Measurements from ENCODE around the gene ERC1.
A peak's percentile ranks its signal among the peaks of the same experiment; 100 is the strongest.

The ERC1 gene

DNA sequence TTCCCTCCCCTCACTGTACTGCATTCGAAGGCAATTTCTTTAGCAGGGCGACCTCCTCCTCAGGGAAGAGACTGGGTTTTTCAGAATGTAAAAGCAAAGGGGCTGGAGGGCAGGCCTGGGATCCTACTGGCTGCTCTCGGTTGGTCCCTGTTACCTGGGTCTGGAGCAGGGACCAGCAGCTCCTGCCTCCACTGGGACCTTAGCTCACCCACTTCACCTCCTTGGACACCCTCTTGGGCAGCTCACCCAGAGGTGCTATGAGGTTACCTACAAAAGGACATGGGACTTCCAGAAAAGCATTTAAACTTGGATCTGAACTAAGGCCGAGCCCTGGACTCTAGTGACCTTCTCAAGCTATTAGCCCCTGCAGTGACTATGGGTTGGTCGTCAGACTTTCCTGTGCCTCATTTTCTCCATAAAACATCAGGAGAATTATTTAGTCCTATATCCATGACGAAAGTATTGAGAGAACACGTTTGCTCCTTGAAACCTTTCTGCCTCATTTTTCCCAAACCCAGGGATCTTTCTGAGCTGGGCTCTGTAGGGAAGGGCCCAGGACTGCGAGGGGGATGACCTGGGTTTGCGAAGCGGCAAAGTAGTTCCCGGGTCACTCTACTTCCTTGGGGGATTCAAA lies 538.3 kb downstream of the ERC1 start:
- DNase-seq, result no peak

DNA sequence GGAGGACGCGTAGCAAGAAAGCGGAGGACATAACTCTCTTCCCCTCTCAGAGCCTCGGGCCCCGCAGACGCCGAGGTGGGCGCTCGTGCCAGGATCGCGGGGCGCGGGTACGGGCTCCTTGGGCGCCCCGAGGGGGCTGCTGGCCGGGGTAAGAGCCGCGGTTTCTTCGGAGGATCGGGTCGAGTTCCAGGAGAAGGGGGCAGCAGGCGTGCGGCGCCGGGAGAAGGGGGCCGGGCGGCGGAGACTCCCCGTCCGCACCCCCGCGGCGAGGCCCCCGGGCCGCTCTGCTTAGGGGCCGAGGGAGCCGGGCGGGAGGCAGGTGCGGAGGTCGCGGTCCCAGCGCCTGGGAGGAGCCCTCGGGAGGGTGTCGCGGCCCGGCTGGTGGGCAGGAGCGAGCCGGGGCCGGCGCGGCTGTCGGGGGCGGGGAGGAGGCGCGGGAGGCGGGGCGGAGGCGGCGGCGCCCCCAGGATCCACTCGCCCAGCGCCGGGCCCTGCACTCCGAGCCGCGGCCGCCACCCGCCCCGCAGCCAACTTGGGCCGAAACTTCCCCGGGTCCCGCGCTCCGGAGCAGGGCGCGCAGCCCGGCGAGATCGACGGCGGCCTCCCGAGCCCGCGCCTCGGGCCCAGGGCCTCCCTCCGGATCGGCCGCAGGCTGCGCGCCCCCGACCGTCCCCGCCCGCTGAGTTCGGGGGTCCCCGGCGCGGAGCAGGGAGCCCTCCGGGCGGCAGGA lies 539.0 kb downstream of the ERC1 start:
- no peak for DNase-seq

DNA sequence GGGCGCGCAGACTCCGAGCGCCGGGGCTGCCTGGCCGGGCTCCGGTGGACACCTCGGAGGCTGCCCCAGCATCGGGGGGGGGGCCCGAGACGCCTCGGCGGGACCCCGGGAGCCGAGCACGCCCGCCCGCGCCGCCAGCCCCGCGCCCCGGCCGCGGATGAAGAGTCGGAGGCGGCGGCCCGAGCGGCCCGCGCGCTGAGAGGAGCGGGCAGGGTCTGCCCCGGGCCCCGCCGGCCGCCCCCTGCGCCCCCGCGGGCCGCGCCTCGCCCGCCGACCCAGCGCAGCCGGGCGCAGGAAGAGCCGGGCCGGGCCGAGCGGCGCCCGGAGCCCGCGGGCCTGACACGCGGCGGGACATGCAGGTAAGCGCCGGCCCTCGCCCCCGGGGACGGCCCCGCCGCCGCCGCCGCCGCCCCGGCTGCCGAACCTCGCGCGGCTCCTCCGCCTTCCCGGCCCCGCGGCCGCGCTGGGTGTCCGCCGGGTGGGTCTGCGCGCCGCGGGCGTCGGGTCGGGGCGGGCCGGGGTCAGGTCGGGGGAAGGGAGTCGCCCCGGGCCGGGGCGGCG lies 539.6 kb downstream of the ERC1 start:
- no peak for DNase-seq

DNA sequence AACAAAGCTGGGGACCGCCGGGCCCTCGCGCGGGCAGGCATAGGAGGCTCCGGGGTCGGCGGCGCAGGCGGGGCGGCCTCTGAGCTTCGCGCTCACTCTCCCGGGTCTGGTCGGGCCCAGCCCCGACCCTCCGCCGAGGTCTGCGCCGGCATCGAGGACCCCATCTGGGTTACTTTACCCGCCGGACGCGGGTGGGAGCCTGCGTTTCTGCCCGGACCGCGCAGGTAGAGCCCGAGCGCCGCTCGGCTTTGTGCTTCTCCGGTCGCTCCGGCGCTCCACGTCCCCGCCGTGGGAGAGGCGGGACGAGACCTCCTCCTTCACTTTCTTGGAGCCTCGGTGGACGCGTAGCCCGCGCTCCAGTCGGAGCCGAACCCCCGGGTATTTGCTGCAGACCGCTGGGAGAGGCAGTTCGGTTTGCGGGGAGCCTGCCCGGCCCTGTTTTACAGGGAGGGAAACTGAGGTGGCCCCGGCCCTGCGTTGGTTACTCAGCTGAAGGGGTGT lies 540.2 kb downstream of the ERC1 start:
- no peak for DNase-seq

DNA sequence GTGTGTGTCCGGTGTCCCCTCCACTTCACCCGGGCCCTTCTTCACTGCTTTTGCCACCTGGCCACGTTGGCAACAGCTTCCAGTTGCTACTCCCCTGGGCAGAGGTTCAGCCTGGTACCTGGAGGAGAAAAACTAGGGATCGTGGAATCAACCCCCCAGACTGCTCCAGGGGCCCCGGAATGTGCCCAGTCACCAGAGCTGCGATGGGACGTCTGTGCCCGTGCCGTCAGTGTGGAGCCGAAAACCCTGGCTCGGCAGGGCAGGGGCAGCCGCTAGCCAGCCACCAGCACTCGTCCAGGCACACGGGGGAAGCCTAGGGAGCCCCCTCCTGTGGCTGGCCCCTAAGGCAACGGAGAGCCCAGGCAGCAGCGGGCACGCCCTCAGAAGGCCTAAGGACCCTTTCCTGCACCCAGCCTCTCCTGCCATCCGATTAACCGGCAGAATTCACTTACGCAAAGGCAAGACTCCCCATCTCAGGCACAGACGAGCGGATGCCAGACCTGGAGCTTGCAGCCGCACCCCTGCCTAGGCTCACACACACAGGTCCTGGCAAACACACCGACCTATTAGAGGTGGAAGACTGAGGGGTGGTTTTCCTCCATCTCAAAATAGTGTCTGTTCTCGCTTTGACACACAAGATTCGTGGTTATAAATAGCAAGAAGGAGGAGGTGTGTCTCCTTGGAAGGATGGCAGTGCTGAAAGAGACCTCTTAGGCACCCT lies 540.8 kb downstream of the ERC1 start:
- DNase-seq, result no peak

DNA sequence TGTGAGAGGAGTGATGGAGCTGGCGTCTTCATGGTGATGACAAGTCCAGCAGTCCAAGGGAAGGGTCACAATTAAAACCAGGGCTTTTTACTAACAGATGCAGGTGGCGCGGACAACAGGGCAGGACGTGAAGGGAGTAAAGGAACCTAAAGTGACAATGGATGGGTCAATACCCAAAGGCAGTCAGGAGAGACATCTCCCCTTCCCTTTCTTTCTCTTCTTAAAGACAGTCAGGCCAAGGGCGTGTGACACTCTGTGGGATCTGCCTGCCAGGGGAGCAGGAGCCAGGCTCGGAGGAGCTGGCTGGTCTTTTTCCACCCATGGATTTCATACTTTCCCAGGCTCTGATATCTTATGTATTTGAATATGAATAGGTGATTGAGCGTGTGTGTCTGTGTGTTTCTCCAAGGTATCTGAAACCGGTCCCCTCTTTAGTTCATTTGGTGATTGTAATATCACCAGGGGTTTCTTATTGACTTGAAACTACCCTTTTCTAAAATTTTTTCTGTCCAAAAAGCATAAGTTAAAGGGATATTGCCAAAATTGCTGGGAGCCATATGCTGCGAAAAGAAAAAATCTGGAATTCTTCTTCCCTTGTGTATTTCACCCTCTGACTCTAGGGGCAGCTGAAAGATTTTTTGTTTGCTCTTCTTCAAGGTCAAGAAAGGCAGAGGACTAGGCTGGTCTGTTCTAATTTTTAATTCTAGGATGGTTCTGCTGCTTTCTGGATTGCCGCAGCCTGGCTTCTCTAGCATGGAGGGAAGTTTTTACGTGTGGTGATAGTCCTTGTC lies 541.5 kb downstream of the ERC1 start:
- DNase-seq, result no peak

DNA sequence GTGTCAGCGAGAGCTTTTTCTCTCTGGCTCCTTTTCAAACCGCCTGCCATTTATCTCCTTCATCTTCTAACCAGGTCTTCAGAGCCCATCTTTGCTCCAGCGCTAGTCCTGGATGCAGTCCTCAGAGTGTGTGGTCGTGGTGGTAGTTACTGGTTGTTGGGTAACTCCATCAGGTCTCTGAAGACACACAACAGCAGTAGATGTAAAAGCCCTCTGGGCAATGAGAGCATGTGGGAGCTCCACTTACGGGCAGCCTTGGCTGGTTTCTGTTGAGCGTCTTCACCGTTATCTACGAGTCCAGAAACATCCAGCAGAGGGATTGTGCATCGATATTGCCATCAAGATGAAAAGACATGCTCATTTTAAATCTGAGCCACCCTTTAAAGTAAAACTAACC lies 542.2 kb downstream of the ERC1 start:
- no peak for DNase-seq

DNA sequence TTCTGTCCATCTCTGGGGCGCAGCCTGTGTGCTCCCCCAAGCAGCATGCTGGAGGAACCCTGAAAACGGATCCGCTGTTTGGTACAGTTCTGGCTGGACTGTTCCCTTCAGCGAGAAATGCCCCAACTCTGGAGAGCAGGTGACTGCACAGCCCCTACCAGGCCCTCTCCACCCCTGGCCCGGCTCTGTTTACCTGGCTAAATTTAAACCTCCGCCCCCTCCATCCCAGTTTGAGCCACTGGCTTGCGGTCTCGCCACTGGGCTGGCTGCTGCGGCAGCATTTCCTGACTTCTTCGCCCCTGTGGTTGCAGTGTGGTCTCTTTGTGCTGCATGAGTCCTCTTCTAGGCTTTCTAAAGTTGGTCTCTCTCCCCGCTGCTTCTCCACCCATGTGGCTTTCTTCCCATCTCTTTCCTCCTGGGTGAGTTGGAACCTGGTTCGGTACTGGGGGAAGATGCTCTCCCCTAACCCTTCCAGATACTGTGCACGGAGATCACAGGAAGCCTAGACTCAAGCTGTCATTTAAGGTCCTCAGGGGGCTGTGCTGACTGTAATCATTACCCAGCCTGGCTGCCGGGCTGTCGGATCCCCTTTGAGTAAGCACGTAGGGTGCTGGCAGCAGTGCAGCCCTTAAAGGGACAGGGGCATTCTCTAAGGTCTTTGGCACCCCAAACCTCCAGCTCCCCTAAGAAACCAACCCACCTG lies 542.7 kb downstream of the ERC1 start:
- DNase-seq, result no peak

DNA sequence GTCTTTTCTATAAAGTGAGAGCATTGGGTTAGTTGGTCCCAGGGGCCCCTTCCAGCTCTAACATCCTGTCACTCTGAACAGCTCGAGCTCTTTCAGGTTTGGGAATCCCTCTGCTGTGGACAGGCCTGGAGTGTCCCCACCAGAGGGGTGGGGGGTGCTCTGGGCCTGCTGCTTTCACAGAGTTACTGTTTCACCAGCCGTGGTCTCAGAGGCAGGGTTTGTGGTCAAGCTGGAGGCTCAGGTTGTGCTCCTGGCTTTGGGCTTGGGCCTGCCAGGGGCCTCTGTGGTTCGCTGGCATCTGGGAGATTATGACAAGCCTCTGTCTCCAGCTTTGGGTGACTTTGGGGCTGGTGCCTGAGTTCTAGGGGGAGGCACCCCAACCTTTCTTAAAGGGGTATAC lies 543.7 kb downstream of the ERC1 start:
- DNase-seq, result no peak

DNA sequence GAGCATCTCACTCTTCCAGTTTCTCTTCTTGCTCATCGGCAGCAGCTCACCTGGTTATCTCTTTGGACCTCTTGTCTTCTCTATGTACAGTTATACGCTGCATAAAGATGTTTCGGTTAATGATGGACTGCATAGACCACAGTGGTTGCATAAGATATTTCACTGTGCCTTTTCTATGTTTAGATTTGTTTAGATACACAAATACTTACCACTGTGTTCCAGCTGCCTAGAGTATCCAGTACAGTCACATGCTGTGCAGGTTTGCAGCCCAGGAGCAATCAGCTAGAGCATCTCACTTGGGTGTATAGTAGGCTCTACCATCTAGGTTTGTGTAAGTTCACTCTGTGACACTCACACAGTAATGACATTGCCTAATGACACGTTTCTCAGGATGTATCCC lies 545.8 kb downstream of the ERC1 start:
- DNase-seq, result no peak

DNA sequence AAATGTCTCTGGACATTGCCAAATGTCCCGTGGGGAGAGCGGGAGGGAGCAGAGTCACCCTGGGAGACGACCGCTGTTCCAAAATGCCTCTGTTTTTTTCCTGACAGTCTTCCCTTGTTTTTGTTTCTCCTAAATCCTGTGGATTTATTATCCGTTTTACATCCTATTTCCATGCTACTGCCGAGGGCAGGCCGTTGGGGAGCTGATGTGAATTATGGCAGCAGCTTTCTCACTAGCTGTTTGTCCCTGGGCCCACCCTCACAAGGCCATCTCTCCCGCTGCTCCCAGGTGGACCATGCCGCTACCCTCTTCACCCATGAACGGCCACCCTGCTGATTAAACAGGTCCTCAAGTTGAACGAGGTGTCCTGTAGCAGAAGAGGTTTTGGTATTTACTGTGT lies 548.1 kb downstream of the ERC1 start:
- DNase-seq, result no peak

DNA sequence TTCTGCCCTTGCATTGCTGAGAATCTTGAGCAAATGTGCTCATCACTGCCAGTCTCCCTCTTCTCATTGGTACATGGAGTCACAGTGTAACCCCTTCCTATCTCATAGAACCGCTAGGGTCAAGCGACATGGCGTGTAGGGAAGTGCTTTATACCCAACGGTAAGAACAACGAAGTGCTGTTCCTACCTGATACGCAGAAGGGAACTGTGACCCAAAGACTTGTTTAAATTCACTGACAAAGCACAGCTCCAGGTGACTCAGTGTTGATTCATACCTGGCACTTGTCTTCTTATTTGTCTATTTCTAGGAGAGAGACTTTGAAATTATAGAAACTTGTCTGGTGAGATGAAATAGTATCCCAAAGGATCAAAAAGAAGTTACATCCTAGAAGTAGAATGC lies 549.7 kb downstream of the ERC1 start:
- DNase-seq, result no peak

DNA sequence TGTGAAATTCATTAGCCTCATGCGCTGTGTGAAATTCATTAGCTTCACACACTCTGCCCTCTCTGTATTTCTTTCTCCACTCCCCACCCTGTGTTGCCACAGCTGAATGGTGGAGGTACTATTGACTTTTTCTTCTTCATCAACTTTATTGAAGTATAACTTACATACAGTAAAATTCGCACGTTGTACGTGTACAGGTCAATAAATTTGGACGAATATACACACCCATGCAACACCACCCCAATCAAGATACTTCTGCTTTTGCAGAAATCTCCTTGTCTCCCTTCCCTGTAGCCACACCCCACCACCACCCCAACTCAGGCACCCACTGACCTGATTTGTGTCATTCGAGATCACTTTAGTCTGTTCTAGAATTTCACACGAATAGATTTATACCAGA lies 551.6 kb downstream of the ERC1 start:
- no peak for DNase-seq

DNA sequence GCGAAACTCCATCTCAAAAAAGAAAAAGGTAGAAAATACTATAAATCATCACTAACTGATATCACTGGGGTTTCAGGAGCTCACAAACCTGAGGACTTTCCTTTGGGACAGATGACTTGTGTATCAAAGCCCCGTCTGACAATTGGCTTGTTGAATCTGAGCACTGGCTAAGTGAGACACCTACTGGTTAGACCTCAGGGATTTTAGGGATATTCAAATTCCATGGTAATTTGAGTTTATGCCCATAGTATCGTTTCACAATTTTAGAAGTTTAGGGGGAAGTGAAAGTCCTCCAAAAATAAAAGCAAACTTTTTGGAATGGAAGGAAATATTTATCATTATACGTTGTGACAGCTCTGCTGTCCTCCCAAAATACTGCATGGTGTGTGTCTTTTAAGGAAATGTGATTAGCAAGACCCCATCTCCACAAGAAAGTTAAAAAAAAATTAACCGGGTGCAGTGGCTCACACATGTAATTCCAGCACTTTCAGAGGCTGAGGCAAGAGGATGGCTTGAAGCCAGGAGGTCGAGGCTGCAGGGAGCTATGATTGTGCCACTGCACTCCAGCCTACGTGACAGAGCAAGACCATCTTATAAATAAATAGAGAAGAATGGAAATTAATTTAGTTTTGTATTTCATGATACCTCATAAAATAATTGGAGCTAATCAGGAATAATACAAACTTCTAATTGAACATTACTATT lies 554.1 kb downstream of the ERC1 start:
- peak in 1 of 2 experiments; percentile 42 for DNase-seq
